Left renal pelvis (tissue), 4 donors: ENCODE measurements around the gene THEMIS. TPM values are rescaled to one million over a fixed set of nuclear protein-coding genes. Genes with fewer than 3 reads are reported as not detected.

Source experiments
- DNase-seq, 4 donors: peaks; one replicate each; pipeline ENCODE4 v3.0.0-alpha.2; 2013; ENCODE audit warnings: low read depth in 4 of 4, low spot score in 3 of 4
- polyA plus RNA-seq, 4 donors: library from polyadenylated mRNA; unstranded; fragments of 120-200 nt; gene quantifications; one replicate each; pipeline ENCODE4 v1.2.1, GENCODE V29; 2013; ENCODE audit not compliant: insufficient read length in 4 of 4

The THEMIS gene
- polyA plus RNA-seq, 4 donors = 0.06 to 0.16 (median 0.08) TPM; not detected in 1

GRCh38 chr6:127866766-127867165, 34.1 kb downstream of the THEMIS start:
- DNase-seq = no peak

- no peak for DNase-seq
Measured at GRCh38 chr6:127865108-127865507, 35.8 kb downstream of the THEMIS start.

GRCh38 chr6:127864701-127865100, 36.2 kb downstream of the THEMIS start:
- no peak for DNase-seq

- DNase-seq = no peak
Measured at GRCh38 chr6:127860723-127861122, 40.1 kb downstream of the THEMIS start.

DNA sequence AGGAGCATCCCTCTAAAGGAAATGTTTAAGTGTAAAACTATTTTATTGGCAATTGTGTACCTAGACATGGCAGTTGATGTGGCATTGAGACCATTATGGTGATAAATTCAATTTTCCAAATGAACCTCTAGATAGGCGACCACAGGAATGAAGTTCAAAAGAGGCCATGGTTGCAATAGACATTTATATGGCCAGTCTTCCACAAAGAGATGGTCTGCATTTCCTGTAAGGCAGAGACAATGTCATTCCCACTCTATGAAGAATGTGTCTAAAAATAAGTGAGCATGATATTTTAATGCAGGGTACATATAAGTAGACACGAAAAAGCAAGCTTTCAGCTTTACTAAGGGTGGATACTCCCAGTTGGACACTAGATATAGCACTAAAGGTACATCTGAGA, 40.9 kb downstream of the THEMIS start:
- no peak for DNase-seq

DNA sequence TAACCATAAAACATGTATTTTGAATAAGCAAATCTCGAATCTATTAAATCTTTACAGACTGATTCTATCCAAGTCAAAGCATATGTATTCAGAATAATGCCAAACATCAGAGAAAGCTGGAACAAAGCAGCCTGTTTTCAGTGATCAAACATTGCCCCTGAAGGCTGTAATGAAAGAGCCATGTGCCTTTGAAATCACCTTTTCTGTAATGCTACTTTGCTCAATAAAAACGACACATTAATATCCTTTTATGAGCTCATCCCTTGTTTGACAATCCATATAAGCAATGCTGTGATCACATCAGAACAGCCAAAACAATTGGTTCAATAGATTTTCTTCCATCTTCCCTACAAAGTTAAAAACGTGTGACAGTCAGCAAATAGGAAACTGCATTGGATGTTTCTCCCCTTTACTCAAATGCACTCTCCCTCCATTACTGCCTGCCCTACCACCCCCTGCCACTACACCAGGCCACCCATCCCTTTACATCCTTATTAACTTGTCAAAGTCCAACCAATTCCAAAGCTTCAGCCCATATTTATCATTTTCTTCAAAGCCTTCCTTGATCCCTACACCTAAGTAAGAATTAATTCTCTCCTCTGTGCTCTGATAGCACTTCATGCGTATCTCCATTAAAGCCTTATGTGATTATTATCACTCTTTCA, 42.0 kb downstream of the THEMIS start:
- no peak for DNase-seq

DNA sequence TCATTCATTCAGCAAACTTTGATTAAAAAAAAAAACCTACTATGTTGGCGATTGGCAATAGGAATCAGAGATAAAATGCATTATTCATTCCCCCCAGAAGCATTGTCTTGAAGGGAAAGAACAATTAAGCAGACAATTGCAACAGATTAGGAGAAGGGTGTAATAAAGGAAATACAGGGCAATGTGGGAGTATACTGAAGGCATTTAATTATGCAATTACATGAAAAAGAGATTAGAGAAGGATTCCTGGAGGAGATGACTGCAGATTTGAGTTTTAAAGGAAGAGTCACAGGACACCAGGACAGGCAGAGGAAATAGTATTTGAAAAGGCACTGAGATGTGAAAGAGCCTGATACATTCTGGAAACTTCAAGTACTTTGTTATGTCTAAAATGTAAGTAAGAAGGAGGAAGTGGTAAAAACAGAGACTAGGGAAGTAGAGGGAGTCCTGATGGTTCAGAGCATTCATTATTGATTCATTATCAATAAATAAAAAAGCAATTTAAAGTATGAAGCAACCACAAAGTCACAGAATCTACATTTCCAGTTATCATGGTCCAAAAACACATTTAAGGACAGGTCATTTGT, 43.7 kb downstream of the THEMIS start:
- DNase-seq = no peak

DNA sequence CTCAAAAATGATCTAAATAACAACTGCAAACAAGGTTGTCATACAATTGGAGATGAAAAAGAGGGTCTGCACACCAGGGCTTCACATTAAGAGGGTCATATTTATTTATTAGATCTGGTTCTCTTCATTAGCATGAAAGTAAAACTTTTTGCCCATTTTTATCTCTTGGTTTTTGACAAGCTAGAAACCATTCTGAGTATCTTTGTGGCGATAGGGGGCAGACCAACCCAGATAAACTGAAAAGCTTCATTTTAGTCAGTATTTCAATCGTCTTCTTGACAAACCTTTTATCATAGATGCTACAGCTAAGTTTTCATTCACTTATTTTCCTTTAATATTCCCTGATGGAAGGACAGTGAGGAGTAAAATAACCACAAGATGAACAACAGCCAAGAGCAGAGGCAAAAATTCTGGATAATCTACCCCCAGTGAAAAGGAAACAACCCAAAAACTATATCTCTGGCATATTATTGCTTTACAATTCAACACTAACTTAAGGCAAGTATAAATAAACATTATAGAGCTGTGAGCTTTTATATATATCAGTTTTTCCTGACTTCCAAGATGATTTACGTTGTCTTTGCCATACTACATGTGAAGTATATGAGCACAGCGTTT, 45.2 kb downstream of the THEMIS start:
- DNase-seq = no peak

DNA sequence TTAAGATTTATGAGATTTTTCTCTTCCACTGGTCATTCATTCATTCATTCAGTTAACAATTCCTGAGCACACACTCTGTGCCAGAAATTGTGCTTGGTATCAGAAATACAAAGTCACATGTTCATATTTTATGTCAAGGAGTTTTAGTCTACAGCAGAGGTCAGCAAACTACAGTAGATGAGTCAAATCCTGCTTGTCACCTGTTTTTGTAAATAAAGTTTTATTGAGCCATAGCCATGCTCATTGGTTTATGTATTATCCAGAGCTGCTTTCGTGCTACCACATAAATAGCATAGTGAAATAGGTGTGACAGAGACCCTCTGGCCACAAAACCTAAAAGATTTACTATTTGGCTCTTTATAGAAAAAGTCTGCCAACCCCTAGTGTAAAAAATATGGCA, 46.8 kb downstream of the THEMIS start:
- no peak for DNase-seq

DNA sequence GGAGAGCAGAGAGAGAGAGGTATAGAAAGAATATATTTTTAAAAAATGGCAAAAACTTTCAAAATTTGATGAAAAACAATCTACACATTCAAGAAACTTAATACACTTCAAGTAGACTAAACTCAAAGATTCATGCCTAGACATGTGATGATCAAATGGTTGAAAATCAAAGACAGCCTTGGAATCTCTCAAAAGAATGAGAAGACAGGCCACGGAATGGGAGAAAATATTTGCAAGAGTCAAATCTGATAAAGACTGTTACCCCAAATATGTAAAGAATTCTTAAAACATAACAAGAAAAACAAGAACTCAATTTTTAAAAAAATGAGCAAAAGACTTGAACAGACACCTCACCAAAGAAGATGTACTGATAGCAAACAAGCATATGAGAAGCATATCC, 49.7 kb downstream of the THEMIS start:
- no peak for DNase-seq

GRCh38 chr6:127845242-127845641, 55.6 kb downstream of the THEMIS start:
- DNase-seq = no peak

GRCh38 chr6:127844529-127844928, 56.3 kb downstream of the THEMIS start:
- no peak for DNase-seq

DNA sequence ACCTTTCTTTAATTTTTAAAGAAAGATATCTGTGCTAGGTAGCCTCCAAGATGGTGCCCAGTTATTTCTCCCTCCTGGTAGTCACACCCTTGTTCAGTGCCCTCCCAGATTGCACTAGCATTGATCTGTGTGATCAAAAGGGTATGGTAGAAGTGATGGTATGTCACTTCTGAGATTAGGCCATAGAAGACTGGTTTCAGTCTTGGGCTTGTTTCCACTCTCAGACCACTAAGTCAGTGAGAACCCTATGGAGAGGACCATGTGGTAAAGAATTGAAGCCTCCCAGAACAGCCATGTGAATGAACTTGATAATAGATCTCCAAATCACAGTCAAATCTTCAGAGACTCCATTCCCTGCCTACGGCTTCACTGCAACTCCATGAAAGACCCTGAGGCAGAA, 57.3 kb downstream of the THEMIS start:
- DNase-seq = no peak

DNA sequence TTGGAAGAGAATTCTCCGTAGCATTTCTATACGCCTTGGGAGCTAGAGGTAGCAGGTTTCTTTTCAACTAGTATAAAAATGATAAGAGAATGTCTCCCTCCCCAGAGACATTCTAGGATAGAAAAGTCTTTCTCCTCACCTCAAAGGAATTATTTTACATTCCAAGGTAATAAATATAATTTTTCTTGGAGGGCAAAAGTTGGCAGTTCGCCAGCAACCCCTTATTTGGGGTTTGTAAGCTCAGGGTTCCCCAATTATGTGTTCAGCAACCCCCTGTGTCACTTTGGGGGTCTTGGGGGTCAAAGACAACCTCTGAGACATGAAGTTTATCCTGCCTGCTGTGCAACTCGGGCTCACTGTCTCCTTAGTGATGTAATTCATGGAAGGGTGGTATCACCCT, 58.3 kb downstream of the THEMIS start:
- DNase-seq = no peak

DNA sequence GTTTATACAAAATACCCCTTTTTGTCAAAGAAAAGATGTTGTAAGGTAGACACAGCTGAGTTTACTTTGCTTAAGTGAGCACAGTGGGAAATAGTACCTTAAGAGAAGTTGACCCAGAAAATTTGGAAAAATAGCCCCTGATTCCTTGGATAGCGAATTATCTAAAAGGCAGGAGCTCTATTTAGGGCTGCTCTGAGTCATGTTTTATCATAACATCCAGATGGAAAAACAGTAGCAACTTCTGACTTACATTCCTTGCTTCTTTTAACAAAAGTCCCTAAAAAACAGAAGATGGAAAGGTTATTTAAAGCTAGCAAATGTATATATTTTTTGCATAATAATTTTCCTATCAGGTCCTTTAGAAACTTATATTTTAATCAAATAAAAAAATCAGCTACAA, 59.0 kb downstream of the THEMIS start:
- DNase-seq = no peak

DNA sequence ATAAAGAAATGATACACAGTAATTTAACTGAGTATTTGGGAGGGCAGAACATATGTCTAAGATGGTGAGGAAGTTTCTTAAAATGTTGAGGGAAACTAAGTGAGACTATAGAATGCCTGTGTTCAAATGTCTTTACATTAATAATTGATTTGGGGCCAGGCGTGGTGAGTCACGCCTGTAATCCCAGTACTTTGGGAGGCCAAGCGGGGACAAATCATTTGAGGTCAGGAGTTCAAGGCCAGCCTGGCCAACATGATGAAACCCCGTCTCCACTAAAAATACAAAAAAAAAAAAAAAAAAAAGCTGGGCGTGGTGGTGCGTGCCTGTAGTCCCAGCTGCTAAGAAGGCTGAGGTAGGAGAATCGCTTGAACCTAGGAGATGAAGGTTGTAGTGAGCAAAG, 66.7 kb downstream of the THEMIS start:
- DNase-seq = no peak

DNA sequence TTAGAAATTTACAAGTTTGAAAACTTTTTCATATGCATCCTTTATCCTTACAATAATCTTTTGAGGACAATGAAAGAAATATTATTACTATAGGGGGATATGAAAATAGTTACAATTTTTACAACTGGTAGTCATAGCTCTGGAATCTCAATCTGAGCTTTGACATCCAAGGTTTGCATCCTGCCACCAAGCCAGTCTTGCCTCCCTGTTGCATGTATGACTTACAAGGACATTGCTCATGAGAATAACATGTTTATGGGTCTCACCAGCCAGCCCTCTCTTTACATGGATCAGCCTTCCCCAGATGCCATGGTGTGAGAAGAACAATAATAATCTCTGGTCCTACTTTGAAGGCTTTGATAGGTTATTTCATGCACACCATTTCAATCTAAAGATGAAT, 67.5 kb downstream of the THEMIS start:
- DNase-seq = no peak

DNA sequence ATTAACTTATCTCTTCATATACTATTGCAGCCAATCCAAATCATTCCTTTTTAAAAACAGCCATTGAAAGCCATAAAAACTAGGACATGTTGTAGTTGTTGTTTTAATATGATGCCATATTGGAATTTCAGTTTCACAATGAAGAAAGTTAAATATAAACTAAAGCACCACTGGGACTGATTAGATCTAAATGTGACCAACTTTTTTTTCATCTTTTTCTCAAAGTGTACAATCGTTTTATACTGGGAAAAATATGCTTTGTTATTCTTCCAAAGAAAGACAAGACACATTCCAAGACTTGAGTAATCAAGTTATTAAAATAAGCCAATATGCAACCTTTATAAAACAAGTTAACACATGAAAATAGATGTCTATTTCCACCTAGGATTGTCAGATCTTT, 68.5 kb downstream of the THEMIS start:
- no peak for DNase-seq

DNA sequence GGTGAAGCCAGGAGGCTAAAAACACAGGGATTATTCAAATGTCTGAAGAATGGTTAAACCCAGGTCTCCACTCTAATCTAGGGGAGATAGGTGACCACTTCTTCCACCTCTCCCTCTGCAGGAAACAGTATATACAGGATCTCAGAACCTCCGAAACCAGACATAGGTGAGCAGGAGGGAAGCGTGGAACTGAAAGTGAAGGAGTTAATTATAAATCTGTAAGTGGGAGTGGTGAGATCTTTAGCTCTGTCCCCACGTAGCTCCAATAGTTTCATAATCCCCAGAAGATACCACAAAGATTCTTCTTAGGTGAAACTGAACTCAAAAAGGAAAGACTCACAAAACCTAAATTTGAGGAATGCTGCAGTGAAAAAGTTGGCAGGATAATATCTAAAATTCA, 76.8 kb downstream of the THEMIS start:
- DNase-seq = no peak

GRCh38 chr6:127821431-127821830, 79.4 kb downstream of the THEMIS start:
- DNase-seq = no peak

DNA sequence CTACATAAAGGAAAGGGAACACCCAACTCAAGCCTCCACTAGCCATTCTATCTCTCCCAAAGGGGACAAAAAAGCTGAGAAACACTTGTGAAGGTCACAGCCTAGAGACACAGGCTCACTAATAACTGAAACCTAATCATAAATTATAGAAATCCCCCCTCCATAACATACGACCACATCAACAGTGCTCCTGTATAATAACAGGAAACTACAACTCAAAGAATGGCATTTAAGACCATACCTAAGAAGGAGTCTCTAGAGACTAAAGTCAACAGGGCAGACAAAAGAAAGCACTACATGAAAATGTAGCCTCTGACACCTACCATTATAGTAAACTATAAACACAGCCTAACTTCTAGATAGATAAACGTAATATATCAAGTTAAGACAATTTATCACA, 82.7 kb downstream of the THEMIS start:
- DNase-seq = no peak

GRCh38 chr6:127816643-127817042, 84.2 kb downstream of the THEMIS start:
- DNase-seq = no peak

GRCh38 chr6:127813699-127814027, 87.2 kb downstream of the THEMIS start:
- DNase-seq = no peak
